IMR-90 (cell line): ENCODE data around the gene CCDC171. TPM values are rescaled to one million over a fixed set of nuclear protein-coding genes. Genes with fewer than 3 reads are reported as not detected.

Experiments used
- ATAC-seq: fragments of 200-7000 bp; cut with Tn5 transposase; 2 replicates; pipeline ENCODE4 v1.9.1; 2020; ENCODE audit warnings: low read depth, mild to moderate bottlenecking, moderate library complexity
- BruUV-seq: library from RNA; stranded (reverse); fragments of 400-500 nt; replicated peaks from 2 replicates; lab custom pipeline; 2021; lab: Mats Ljungman, UMichigan
- CTCF ChIA-PET: fragments of 300-600 bp; formaldehyde crosslinking; extraction: SDS; loops from one replicate; lab custom pipeline; 2021; ENCODE audit warnings: antibody characterized with exemption; lab: Yijun Ruan, JAX
- POLR2A ChIA-PET: fragments of 300-600 bp; sonication (Branson Sonifier 250); formaldehyde crosslinking; loops from one replicate; lab custom pipeline; 2022; ENCODE audit warnings: antibody characterized with exemption; ENCODE audit not compliant: unreplicated experiment; lab: Charles Lee
- DNase-seq: peaks from one replicate; pipeline ENCODE4 v3.0.0; 2013
- H2AFZ ChIP-seq: replicated peaks from 2 replicates; pipeline ENCODE3; 2013; ENCODE audit warnings: low read length, mild to moderate bottlenecking; ENCODE audit not compliant: poor library complexity
- H2AK5ac ChIP-seq: 2 replicates; pipeline ENCODE4 v1.6.1; 2013; ENCODE audit warnings: low read depth, low read length, inconsistent platforms
- H2AK9ac ChIP-seq: replicated peaks from 2 replicates; pipeline ENCODE3; 2013; ENCODE audit warnings: mild to moderate bottlenecking, low read depth, low read length, moderate library complexity; ENCODE audit not compliant: poor library complexity
- H2BK120ac ChIP-seq: 2 replicates; pipeline ENCODE4 v1.6.1; 2013; ENCODE audit warnings: low read depth, low read length, inconsistent platforms
- H2BK15ac ChIP-seq: 3 replicates; pipeline ENCODE4 v1.6.1; 2013; ENCODE audit warnings: low read depth, low read length, inconsistent platforms
- H2BK20ac ChIP-seq: 2 replicates; pipeline ENCODE4 v1.6.1; 2013; ENCODE audit warnings: low read depth, mild to moderate bottlenecking, inconsistent platforms, low read length, moderate library complexity
- H2BK5ac ChIP-seq: 2 replicates; pipeline ENCODE4 v1.6.1; 2013; ENCODE audit warnings: mild to moderate bottlenecking, low read depth, low read length, inconsistent platforms; ENCODE audit not compliant: poor library complexity, severe bottlenecking
- H3K14ac ChIP-seq: replicated peaks from 2 replicates; pipeline ENCODE4 v1.6.1; 2013; ENCODE audit warnings: low read depth, low read length, inconsistent platforms
- H3K18ac ChIP-seq: 2 replicates; pipeline ENCODE4 v1.6.1; 2013; ENCODE audit warnings: low read depth, low read length, control low read depth
- H3K23ac ChIP-seq: 2 replicates; pipeline ENCODE4 v1.6.1; 2013; ENCODE audit warnings: low read depth, low read length, inconsistent platforms
- H3K27ac ChIP-seq: 2 replicates; pipeline ENCODE4 v1.5.1; 2013; ENCODE audit warnings: mild to moderate bottlenecking, control low read depth, low read length; ENCODE audit not compliant: insufficient read depth
- H3K27me3 ChIP-seq: 2 replicates; pipeline ENCODE4 v1.6.1; 2013; ENCODE audit warnings: low read length; ENCODE audit not compliant: control insufficient read depth, insufficient read depth
- H3K36me3 ChIP-seq: 2 replicates; pipeline ENCODE4 v1.6.1; 2013; ENCODE audit warnings: low read length, mixed read lengths; ENCODE audit not compliant: control insufficient read depth, insufficient read depth
- H3K4ac ChIP-seq: 2 replicates; pipeline ENCODE4 v1.6.1; 2013; ENCODE audit warnings: low read depth, low read length, inconsistent platforms
- H3K4me1 ChIP-seq: 2 replicates; pipeline ENCODE4 v1.6.1; 2013; ENCODE audit warnings: low read length, mixed read lengths; ENCODE audit not compliant: control insufficient read depth, insufficient read depth
- H3K4me2 ChIP-seq: 2 replicates; pipeline ENCODE4 v1.6.1; 2013; ENCODE audit warnings: low read depth, mild to moderate bottlenecking, control low read depth, low read length, moderate library complexity
- H3K4me3 ChIP-seq: 2 replicates; pipeline ENCODE4 v1.5.1; 2013; ENCODE audit warnings: low read depth, mild to moderate bottlenecking, control low read depth, low read length, moderate library complexity; ENCODE audit not compliant: insufficient read depth
- H3K56ac ChIP-seq: 2 replicates; pipeline ENCODE4 v1.6.1; 2013; ENCODE audit warnings: low read length, inconsistent platforms; ENCODE audit not compliant: insufficient read depth; ENCODE audit errors: extremely low read depth
- H3K79me1 ChIP-seq, 2 experiments: 2 replicates each; pipeline ENCODE4 v1.6.1; 2013; ENCODE audit warnings: low read length in 2 of 2, inconsistent platforms in 1 of 2, low read depth in 1 of 2
- H3K9ac ChIP-seq: 2 replicates; pipeline ENCODE4 v1.6.1; 2013; ENCODE audit warnings: low read depth, low read length, control low read depth
- H3K9me1 ChIP-seq: 2 replicates; pipeline ENCODE4 v1.6.1; 2013; ENCODE audit warnings: low read length, inconsistent platforms; ENCODE audit not compliant: insufficient read depth
- H3K9me3 ChIP-seq: 2 replicates; pipeline ENCODE4 v1.6.1; 2013; ENCODE audit warnings: low read length; ENCODE audit not compliant: control insufficient read depth, insufficient read depth
- H4K20me1 ChIP-seq: 2 replicates; pipeline ENCODE4 v1.6.1; 2013; ENCODE audit warnings: low read length, inconsistent platforms; ENCODE audit not compliant: insufficient read depth
- H4K5ac ChIP-seq: 2 replicates; pipeline ENCODE4 v1.6.1; 2013; ENCODE audit warnings: mild to moderate bottlenecking, low read depth, low read length, control low read depth
- H4K8ac ChIP-seq, 2 experiments: 2 replicates each; pipeline ENCODE4 v1.6.1; 2013; ENCODE audit warnings: low read depth in 2 of 2, low read length in 2 of 2, control low read depth in 1 of 2, inconsistent platforms in 1 of 2
- H4K91ac ChIP-seq: 2 replicates; pipeline ENCODE4 v1.6.1; 2013; ENCODE audit warnings: low read depth, low read length, inconsistent platforms; ENCODE audit not compliant: insufficient read depth
- BHLHE40 ChIP-seq: fragments of 150-350 bp; IDR thresholded peaks from 2 replicates; pipeline ENCODE4 v1.6.1; 2016; ENCODE audit warnings: mild to moderate bottlenecking, low read depth, low read length
- ELK1 ChIP-seq: fragments of 150-350 bp; IDR thresholded peaks from 2 replicates; pipeline ENCODE4 v1.6.1; 2016; ENCODE audit warnings: low read depth, mild to moderate bottlenecking, low read length, moderate library complexity, borderline replicate concordance
- FOS ChIP-seq: fragments of 150-350 bp; IDR thresholded peaks from 2 replicates; pipeline ENCODE4 v1.6.1; 2016; ENCODE audit warnings: low read depth, low read length
- MAFK ChIP-seq: IDR thresholded peaks from 2 replicates; pipeline ENCODE4 v1.6.1; 2012; ENCODE audit warnings: low read depth, low read length, improper control_type of control experiment
- MXI1 ChIP-seq: IDR thresholded peaks from 2 replicates; pipeline ENCODE4 v1.6.1; 2012; ENCODE audit warnings: low read depth, mild to moderate bottlenecking, low read length, moderate library complexity, borderline replicate concordance
- RCOR1 ChIP-seq: IDR thresholded peaks from 2 replicates; pipeline ENCODE4 v1.6.1; 2012; ENCODE audit warnings: mild to moderate bottlenecking, low read length, improper control_type of control experiment; ENCODE audit not compliant: insufficient replicate concordance
- WGBS, 2 experiments: methylation state at CpG; one replicate each; pipeline versions ENCODE4 v1.1.5 to v1.1.7; 2013; ENCODE audit warnings: missing lambda C conversion rate in 2 of 2; ENCODE audit not compliant: insufficient read length in 1 of 2; ENCODE audit errors: extremely low coverage in 2 of 2; 5-methylcytosine and 5-hydroxymethylcytosine counted together
- dilution Hi-C: fragments of 300-500 bp; cut with HindIII; formaldehyde crosslinking; loops from one replicate; pipeline ENCODE4 v1.14.3; 2018; ENCODE audit warnings: low sequenced_read_pairs; ENCODE audit not compliant: unreplicated experiment
- in situ Hi-C: fragments of 300-500 bp; cut with MboI; formaldehyde crosslinking; loops from 3 replicates; pipeline ENCODE4 v1.14.3; 2019; ENCODE audit warnings: low sequenced_read_pairs, inconsistent platforms, mixed read lengths
- intact Hi-C: fragments of 100-400 bp; cut with micrococcal nuclease; formaldehyde crosslinking; loops from 2 replicates; pipeline ENCODE4 v1.10.0; 2022
- polyA plus RNA-seq, 3 experiments: library from polyadenylated mRNA; depleted of rRNA; stranded (reverse); fragments of >200 nt; gene quantifications; 2 replicates each; pipeline ENCODE4 v1.2.3, GENCODE V29; 2012; ENCODE audit warnings: low replicate concordance in 1 of 3
- total RNA-seq: library from RNA; depleted of rRNA; stranded (reverse); fragments of >200 nt; gene quantifications from 2 replicates; pipeline ENCODE4 v1.2.3, GENCODE V29; 2012

Gene CCDC171
- total and polyA plus RNA-seq, 2 of the 4 experiments (the other 2 are of a cell fraction), result 0.63 to 2.2 TPM

GRCh38 chr9:15901572-15901971 is 348.7 kb downstream of the CCDC171 start:
- BruUV-seq, result no TSS peak
- DNase-seq, result no peak
- H2AK5ac ChIP-seq, result no peak overlapping the region
- H3K27ac ChIP-seq, result no peak overlapping the region
- no peak overlapping the region for H3K4me2 ChIP-seq
- no peak overlapping the region for H4K5ac ChIP-seq
- H3K14ac ChIP-seq, result no peak overlapping the region
- TF ChIP-seq FOS (no peak), ELK1 (no peak), MXI1 (no peak), RCOR1 (no peak), MAFK (no peak), BHLHE40 (no peak)
- no peaks in the 10 kb centered on the region for H3K27me3 ChIP-seq
- dilution Hi-C loops (no loop called here), intact Hi-C loops (no loop called here), in situ Hi-C loops (no loop called here)
- no peak overlapping the region for H3K56ac ChIP-seq
- no peak overlapping the region for H4K8ac ChIP-seq
- H3K36me3 ChIP-seq, result no peaks in the 10 kb centered on the region
- H3K4ac ChIP-seq, result no peak overlapping the region
- no peak overlapping the region for H2AFZ ChIP-seq
- H4K20me1 ChIP-seq, result no peaks in the 10 kb centered on the region
- H3K9me3 ChIP-seq, result no peaks in the 10 kb centered on the region
- POLR2A ChIA-PET, result no interaction called here
- no peak overlapping the region for H3K9ac ChIP-seq
- H3K4me1 ChIP-seq, result no peaks in the 10 kb centered on the region
- H2BK20ac ChIP-seq, result no peak overlapping the region
- H3K18ac ChIP-seq, result no peak overlapping the region
- no peaks in the 10 kb centered on the region for H3K9me1 ChIP-seq
- no peak overlapping the region for H2BK15ac ChIP-seq
- H2BK5ac ChIP-seq, result no peak overlapping the region
- WGBS, 2 experiments, result no CpG with 5 or more reads among the region's 1 CpG
- no peak overlapping the region for H3K4me3 ChIP-seq
- no peaks in the 10 kb centered on the region for H3K79me1 ChIP-seq
- no peak overlapping the region for H3K23ac ChIP-seq
- CTCF ChIA-PET, result no interaction called here
- ATAC-seq, result no peak
- H2AK9ac ChIP-seq, result no peak overlapping the region
- no peak overlapping the region for H2BK120ac ChIP-seq
- no peak overlapping the region for H4K91ac ChIP-seq
